H1 (cell line): Measurements from ENCODE around the gene MGME1. TPM values are rescaled to one million over a fixed set of nuclear protein-coding genes. Genes with fewer than 3 reads are reported as not detected.

ENCODE experiments used
- BACH1 ChIP-seq: IDR thresholded peaks from 2 replicates; pipeline ENCODE4 v1.6.1; 2012; ENCODE audit warnings: low read length, improper control_type of control experiment
- CREB1 ChIP-seq: IDR thresholded peaks from 2 replicates; pipeline ENCODE4 v1.6.1; 2012; ENCODE audit warnings: inconsistent platforms
- EGR1 ChIP-seq: IDR thresholded peaks from 2 replicates; pipeline ENCODE4 v1.6.1; 2011; ENCODE audit warnings: low read depth, low read length, borderline replicate concordance
- EZH2 ChIP-seq: fragments of 200-600 bp; sonication (generic); IDR thresholded peaks from 2 replicates; pipeline ENCODE4 v1.7.1; 2012; ENCODE audit warnings: low read depth, mild to moderate bottlenecking, moderate library complexity, low read length, inconsistent platforms; ENCODE audit not compliant: severe bottlenecking
- GTF2F1 ChIP-seq: IDR thresholded peaks from 2 replicates; pipeline ENCODE4 v1.6.1; 2012; ENCODE audit warnings: low read depth, low read length, improper control_type of control experiment, borderline replicate concordance
- RNF2 ChIP-seq: fragments of 200-900, 300-1000 bp; sonication (generic); IDR thresholded peaks from 2 replicates; pipeline ENCODE4 v1.7.1; 2016; ENCODE audit warnings: borderline replicate concordance, low read depth, mild to moderate bottlenecking, antibody characterized with exemption, low read length; ENCODE audit not compliant: poor library complexity, severe bottlenecking; ENCODE audit errors: missing control alignments
- SIX5 ChIP-seq: IDR thresholded peaks from 2 replicates; pipeline ENCODE4 v1.6.1; 2011; ENCODE audit warnings: mild to moderate bottlenecking, low read depth, low read length
- TCF12 ChIP-seq: IDR thresholded peaks from 2 replicates; pipeline ENCODE4 v1.6.1; 2011; ENCODE audit warnings: low read depth, mild to moderate bottlenecking, low read length
- polyA plus RNA-seq, 7 experiments: library from polyadenylated mRNA; depleted of rRNA in 3 of 7; stranded (reverse) in 5 of 7; unstranded in 2 of 7; fragments of >200 nt in 5 of 7; fragments of 200-250 nt in 2 of 7; gene quantifications; 1 replicate in 5 of 7; 2 replicates in 1 of 7; 4 replicates in 1 of 7; pipeline versions ENCODE4 v1.2.1 to v1.2.3, GENCODE V29; 2011 to 2013; ENCODE audit warnings: missing spikeins in 2 of 7, mixed read lengths in 2 of 7
- total RNA-seq: library from RNA; stranded (reverse); fragmentation: NEBNext Ultra II Directional; extraction: Animal tissue kit (Norgen Biotek cat#: 25700); gene quantifications from 2 replicates; pipeline ENCODE4 v1.2.1, GENCODE V29; 2021
- TF ChIP-seq, protein P1 (sequence below): fragments of 300-600 bp; sonication (generic); IDR thresholded peaks from 2 replicates; pipeline ENCODE4 v1.7.1; 2012; ENCODE audit warnings: low read length, moderate library complexity, mild to moderate bottlenecking, inconsistent platforms; ENCODE audit not compliant: insufficient replicate concordance
- TF ChIP-seq, protein P2 (sequence below): IDR thresholded peaks from 2 replicates; pipeline ENCODE4 v1.6.1; 2012; ENCODE audit warnings: inconsistent platforms

The MGME1 gene
- total and polyA plus RNA-seq, 2 of the 8 experiments (the other 6 are each of a cell fraction or from before 2014, with no cell fraction given), result 27.7 to 59.0 TPM

DNA sequence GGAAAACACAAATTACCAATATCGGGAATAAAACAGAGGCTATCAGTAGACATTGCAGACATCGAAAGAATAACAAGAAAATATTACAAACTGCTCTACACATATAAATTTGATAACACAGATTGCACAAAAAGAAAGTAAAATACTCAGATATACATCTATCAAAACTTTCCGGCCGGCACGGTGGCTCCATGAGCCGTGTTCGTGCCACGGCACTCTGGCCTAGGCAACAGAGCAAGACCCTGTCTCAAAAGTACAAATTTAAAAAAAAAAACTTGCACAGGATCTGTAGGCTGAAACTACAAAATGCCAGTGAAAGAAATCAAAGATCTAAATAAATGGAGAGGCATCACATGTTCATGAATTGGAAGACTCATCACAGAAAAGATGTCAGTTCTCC, 49.7 kb upstream of the MGME1 start (continued):
- TF ChIP-seq, protein P1, sequence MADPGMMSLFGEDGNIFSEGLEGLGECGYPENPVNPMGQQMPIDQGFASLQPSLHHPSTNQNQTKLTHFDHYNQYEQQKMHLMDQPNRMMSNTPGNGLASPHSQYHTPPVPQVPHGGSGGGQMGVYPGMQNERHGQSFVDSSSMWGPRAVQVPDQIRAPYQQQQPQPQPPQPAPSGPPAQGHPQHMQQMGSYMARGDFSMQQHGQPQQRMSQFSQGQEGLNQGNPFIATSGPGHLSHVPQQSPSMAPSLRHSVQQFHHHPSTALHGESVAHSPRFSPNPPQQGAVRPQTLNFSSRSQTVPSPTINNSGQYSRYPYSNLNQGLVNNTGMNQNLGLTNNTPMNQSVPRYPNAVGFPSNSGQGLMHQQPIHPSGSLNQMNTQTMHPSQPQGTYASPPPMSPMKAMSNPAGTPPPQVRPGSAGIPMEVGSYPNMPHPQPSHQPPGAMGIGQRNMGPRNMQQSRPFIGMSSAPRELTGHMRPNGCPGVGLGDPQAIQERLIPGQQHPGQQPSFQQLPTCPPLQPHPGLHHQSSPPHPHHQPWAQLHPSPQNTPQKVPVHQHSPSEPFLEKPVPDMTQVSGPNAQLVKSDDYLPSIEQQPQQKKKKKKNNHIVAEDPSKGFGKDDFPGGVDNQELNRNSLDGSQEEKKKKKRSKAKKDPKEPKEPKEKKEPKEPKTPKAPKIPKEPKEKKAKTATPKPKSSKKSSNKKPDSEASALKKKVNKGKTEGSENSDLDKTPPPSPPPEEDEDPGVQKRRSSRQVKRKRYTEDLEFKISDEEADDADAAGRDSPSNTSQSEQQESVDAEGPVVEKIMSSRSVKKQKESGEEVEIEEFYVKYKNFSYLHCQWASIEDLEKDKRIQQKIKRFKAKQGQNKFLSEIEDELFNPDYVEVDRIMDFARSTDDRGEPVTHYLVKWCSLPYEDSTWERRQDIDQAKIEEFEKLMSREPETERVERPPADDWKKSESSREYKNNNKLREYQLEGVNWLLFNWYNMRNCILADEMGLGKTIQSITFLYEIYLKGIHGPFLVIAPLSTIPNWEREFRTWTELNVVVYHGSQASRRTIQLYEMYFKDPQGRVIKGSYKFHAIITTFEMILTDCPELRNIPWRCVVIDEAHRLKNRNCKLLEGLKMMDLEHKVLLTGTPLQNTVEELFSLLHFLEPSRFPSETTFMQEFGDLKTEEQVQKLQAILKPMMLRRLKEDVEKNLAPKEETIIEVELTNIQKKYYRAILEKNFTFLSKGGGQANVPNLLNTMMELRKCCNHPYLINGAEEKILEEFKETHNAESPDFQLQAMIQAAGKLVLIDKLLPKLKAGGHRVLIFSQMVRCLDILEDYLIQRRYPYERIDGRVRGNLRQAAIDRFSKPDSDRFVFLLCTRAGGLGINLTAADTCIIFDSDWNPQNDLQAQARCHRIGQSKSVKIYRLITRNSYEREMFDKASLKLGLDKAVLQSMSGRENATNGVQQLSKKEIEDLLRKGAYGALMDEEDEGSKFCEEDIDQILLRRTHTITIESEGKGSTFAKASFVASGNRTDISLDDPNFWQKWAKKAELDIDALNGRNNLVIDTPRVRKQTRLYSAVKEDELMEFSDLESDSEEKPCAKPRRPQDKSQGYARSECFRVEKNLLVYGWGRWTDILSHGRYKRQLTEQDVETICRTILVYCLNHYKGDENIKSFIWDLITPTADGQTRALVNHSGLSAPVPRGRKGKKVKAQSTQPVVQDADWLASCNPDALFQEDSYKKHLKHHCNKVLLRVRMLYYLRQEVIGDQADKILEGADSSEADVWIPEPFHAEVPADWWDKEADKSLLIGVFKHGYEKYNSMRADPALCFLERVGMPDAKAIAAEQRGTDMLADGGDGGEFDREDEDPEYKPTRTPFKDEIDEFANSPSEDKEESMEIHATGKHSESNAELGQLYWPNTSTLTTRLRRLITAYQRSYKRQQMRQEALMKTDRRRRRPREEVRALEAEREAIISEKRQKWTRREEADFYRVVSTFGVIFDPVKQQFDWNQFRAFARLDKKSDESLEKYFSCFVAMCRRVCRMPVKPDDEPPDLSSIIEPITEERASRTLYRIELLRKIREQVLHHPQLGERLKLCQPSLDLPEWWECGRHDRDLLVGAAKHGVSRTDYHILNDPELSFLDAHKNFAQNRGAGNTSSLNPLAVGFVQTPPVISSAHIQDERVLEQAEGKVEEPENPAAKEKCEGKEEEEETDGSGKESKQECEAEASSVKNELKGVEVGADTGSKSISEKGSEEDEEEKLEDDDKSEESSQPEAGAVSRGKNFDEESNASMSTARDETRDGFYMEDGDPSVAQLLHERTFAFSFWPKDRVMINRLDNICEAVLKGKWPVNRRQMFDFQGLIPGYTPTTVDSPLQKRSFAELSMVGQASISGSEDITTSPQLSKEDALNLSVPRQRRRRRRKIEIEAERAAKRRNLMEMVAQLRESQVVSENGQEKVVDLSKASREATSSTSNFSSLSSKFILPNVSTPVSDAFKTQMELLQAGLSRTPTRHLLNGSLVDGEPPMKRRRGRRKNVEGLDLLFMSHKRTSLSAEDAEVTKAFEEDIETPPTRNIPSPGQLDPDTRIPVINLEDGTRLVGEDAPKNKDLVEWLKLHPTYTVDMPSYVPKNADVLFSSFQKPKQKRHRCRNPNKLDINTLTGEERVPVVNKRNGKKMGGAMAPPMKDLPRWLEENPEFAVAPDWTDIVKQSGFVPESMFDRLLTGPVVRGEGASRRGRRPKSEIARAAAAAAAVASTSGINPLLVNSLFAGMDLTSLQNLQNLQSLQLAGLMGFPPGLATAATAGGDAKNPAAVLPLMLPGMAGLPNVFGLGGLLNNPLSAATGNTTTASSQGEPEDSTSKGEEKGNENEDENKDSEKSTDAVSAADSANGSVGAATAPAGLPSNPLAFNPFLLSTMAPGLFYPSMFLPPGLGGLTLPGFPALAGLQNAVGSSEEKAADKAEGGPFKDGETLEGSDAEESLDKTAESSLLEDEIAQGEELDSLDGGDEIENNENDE, result no peak
- TF ChIP-seq CREB1, result no peak
- TF ChIP-seq, protein P2, sequence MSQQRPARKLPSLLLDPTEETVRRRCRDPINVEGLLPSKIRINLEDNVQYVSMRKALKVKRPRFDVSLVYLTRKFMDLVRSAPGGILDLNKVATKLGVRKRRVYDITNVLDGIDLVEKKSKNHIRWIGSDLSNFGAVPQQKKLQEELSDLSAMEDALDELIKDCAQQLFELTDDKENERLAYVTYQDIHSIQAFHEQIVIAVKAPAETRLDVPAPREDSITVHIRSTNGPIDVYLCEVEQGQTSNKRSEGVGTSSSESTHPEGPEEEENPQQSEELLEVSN, result no peak
- TF ChIP-seq RNF2, result no peak
- no peak for TF ChIP-seq BACH1
- no peak for TF ChIP-seq EZH2
- TF ChIP-seq GTF2F1, result no peak
- no peak for TF ChIP-seq EGR1
- TF ChIP-seq SIX5, result no peak
- no peak for TF ChIP-seq TCF12
